Measurements from ENCODE around the gene ARHGEF28.

Gene ARHGEF28

DNA sequence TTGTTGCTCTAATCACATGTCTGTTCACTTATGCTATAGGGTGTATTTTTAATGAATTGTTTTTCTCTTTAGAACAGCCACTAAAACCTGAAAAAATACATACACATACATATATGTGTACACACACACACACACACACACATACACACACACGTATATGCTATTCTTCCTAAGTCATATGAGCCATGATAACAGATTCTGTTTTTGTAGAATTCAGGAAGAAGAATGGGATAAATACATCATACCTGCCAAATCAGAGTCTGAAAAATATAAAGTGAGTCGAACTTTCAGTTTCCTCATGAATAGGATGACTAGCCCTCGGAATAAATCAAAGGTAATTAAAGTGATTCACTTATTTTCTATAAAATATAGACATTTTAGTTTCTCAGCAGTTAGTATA, 231.4 kb downstream of the ARHGEF28 start:
- Histone ChIP-seq H3K27ac (ENCODE audit: low read length) (no peak overlapping the region), H3K9me3 (ENCODE audit: control insufficient read depth, low read depth, low read length) (no peaks in the 10 kb centered on the region), H3K36me3 (ENCODE audit: control insufficient read depth, low read depth, low read length) (no peaks in the 10 kb centered on the region), H3K27me3 (ENCODE audit: control insufficient read depth, insufficient read depth, low read length) (no peaks in the 10 kb centered on the region), H3K9ac (ENCODE audit: low read length) (no peak overlapping the region), H3K4me1 (ENCODE audit: control insufficient read depth, low read depth, low read length) (no peaks in the 10 kb centered on the region), H3K4me3 (ENCODE audit: low read length) (no peak overlapping the region)

DNA sequence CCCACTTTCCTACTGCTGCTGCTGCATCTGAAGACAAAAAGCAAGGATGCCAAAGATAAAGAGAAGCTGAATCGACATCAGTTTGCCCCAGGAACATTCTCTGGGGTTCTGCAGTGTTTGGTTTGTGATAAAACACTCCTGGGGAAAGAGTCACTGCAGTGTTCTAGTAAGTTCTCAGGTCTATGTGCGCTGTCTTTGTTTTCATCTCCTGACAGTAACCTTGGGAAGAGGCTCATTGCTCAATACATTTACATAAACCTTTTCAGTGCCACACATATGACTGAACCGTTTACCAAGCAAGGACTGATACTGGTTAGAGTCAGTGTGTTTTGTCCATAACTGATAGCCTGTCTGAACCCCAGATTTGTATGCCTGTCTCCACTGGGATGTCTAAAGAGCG, 232.1 kb downstream of the ARHGEF28 start:
- no peaks in the 10 kb centered on the region for H3K9me3 ChIP-seq (ENCODE audit: control insufficient read depth, low read depth, low read length)
- H3K27ac ChIP-seq (ENCODE audit: low read length), result no peak overlapping the region
- H3K36me3 ChIP-seq (ENCODE audit: control insufficient read depth, low read depth, low read length), result no peaks in the 10 kb centered on the region
- no peak overlapping the region for H3K4me3 ChIP-seq (ENCODE audit: low read length)
- no peaks in the 10 kb centered on the region for H3K4me1 ChIP-seq (ENCODE audit: control insufficient read depth, low read depth, low read length)
- no peak overlapping the region for H3K9ac ChIP-seq (ENCODE audit: low read length)
- H3K27me3 ChIP-seq (ENCODE audit: control insufficient read depth, insufficient read depth, low read length), result no peaks in the 10 kb centered on the region

GRCh38 chr5:73858776-73859175, 232.8 kb downstream of the ARHGEF28 start:
- Histone ChIP-seq H3K9me3 (ENCODE audit: control insufficient read depth, low read depth, low read length) (no peaks in the 10 kb centered on the region), H3K36me3 (ENCODE audit: control insufficient read depth, low read depth, low read length) (no peaks in the 10 kb centered on the region), H3K4me1 (ENCODE audit: control insufficient read depth, low read depth, low read length) (no peaks in the 10 kb centered on the region), H3K4me3 (ENCODE audit: low read length) (no peak overlapping the region), H3K27me3 (ENCODE audit: control insufficient read depth, insufficient read depth, low read length) (no peaks in the 10 kb centered on the region), H3K27ac (ENCODE audit: low read length) (no peak overlapping the region), H3K9ac (ENCODE audit: low read length) (no peak overlapping the region)

GRCh38 chr5:73859696-73860095, 233.7 kb downstream of the ARHGEF28 start:
- H3K9ac ChIP-seq (ENCODE audit: low read length), result no peak overlapping the region

GRCh38 chr5:73861313-73861988, 235.5 kb downstream of the ARHGEF28 start:
- Histone ChIP-seq H3K27me3 (ENCODE audit: control insufficient read depth, insufficient read depth, low read length) (no peaks in the 10 kb centered on the region), H3K36me3 (ENCODE audit: control insufficient read depth, low read depth, low read length) (no peaks in the 10 kb centered on the region), H3K4me3 (ENCODE audit: low read length) (no peak overlapping the region), H3K27ac (ENCODE audit: low read length) (no peak overlapping the region), H3K9ac (ENCODE audit: low read length) (no peak overlapping the region), H3K9me3 (ENCODE audit: control insufficient read depth, low read depth, low read length) (no peaks in the 10 kb centered on the region), H3K4me1 (ENCODE audit: control insufficient read depth, low read depth, low read length) (no peaks in the 10 kb centered on the region)

More at GRCh38 chr5:73859696-73860095, 233.7 kb downstream of the ARHGEF28 start:
- Histone ChIP-seq H3K4me3 (ENCODE audit: low read length) (no peak overlapping the region), H3K36me3 (ENCODE audit: control insufficient read depth, low read depth, low read length) (no peaks in the 10 kb centered on the region), H3K4me1 (ENCODE audit: control insufficient read depth, low read depth, low read length) (no peaks in the 10 kb centered on the region), H3K9me3 (ENCODE audit: control insufficient read depth, low read depth, low read length) (no peaks in the 10 kb centered on the region), H3K27me3 (ENCODE audit: control insufficient read depth, insufficient read depth, low read length) (no peaks in the 10 kb centered on the region), H3K27ac (ENCODE audit: low read length) (no peak overlapping the region)

DNA sequence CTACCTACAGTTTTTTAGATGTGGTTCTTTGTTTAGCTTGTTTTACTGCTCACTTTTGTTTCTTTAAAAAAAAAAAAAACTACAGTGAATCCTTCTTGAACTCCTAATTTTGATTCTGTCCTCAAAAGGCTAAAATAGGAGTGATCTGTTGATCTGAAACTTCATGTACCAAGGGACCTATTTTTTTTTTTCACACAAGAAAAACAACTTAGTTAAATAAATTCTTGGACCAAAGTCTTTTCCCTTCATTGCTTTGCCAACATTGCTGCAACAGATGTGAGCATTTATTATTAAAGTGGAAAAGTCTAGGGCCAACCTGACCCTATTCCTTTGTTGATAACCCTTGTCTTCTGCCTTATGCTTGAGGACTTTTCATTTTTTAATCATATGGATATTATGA, 236.8 kb downstream of the ARHGEF28 start:
- Histone ChIP-seq H3K36me3 (ENCODE audit: control insufficient read depth, low read depth, low read length) (no peaks in the 10 kb centered on the region), H3K4me3 (ENCODE audit: low read length) (no peak overlapping the region), H3K27ac (ENCODE audit: low read length) (no peak overlapping the region), H3K9ac (ENCODE audit: low read length) (no peak overlapping the region), H3K27me3 (ENCODE audit: control insufficient read depth, insufficient read depth, low read length) (no peaks in the 10 kb centered on the region), H3K9me3 (ENCODE audit: control insufficient read depth, low read depth, low read length) (no peaks in the 10 kb centered on the region), H3K4me1 (ENCODE audit: control insufficient read depth, low read depth, low read length) (no peaks in the 10 kb centered on the region)

GRCh38 chr5:73863876-73864275, 237.9 kb downstream of the ARHGEF28 start:
- Histone ChIP-seq H3K9ac (ENCODE audit: low read length) (no peak overlapping the region), H3K36me3 (ENCODE audit: control insufficient read depth, low read depth, low read length) (no peaks in the 10 kb centered on the region), H3K4me3 (ENCODE audit: low read length) (no peak overlapping the region), H3K27me3 (ENCODE audit: control insufficient read depth, insufficient read depth, low read length) (no peaks in the 10 kb centered on the region), H3K4me1 (ENCODE audit: control insufficient read depth, low read depth, low read length) (no peaks in the 10 kb centered on the region), H3K27ac (ENCODE audit: low read length) (no peak overlapping the region), H3K9me3 (ENCODE audit: control insufficient read depth, low read depth, low read length) (no peaks in the 10 kb centered on the region)

DNA sequence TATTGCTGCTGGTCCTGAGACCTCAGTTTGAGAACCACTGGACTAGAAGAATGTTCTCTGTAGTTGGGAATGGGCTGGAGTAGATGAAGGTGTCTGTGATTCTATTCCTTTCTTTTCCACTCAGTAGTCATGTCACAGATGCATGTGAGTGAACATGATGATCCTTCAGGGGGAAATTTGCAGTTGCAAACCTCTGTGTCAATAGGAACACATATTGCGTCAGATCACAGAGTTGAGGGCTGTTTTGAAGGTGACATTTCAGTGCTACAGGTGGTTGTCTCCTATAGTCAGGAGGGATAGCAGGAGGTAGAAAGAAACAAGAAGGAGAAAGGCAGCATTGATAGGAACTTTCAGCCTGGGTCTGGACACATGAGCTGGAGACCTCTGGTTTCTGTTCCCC, 239.3 kb downstream of the ARHGEF28 start:
- Histone ChIP-seq H3K4me3 (ENCODE audit: low read length) (no peak overlapping the region), H3K36me3 (ENCODE audit: control insufficient read depth, low read depth, low read length) (no peaks in the 10 kb centered on the region), H3K27me3 (ENCODE audit: control insufficient read depth, insufficient read depth, low read length) (no peaks in the 10 kb centered on the region), H3K27ac (ENCODE audit: low read length) (no peak overlapping the region), H3K9me3 (ENCODE audit: control insufficient read depth, low read depth, low read length) (no peaks in the 10 kb centered on the region), H3K9ac (ENCODE audit: low read length) (no peak overlapping the region), H3K4me1 (ENCODE audit: control insufficient read depth, low read depth, low read length) (no peaks in the 10 kb centered on the region)

- H3K4me1 ChIP-seq (ENCODE audit: control insufficient read depth, low read depth, low read length), result no peaks in the 10 kb centered on the region
- no peak overlapping the region for H3K4me3 ChIP-seq (ENCODE audit: low read length)
- no peak overlapping the region for H3K27ac ChIP-seq (ENCODE audit: low read length)
These were observed 241.6 kb downstream of the ARHGEF28 start for GRCh38 chr5:73867345-73868335.

DNA sequence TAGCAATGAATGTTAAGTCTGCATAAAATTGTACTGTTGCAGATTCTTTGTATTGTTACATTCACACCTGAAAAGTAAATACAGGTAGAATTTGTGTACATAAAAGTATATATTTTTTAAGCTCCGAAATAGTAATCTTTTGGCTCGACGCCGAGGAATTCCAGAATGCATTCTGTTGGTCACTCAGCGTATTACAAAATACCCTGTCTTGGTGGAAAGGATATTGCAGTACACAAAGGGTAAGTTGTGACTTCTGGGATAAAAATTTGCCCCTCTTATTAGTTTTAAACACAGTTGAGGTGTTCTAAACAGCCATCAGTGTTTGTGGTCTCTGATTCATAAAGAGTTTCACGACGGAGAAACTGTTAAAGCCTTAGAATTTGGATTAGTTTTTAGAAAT, 257.6 kb downstream of the ARHGEF28 start:
- Histone ChIP-seq H3K9me3 (ENCODE audit: control insufficient read depth, low read depth, low read length) (no peaks in the 10 kb centered on the region), H3K27ac (ENCODE audit: low read length) (no peak overlapping the region), H3K4me1 (ENCODE audit: control insufficient read depth, low read depth, low read length) (no peaks in the 10 kb centered on the region), H3K36me3 (ENCODE audit: control insufficient read depth, low read depth, low read length) (no peaks in the 10 kb centered on the region), H3K4me3 (ENCODE audit: low read length) (no peak overlapping the region), H3K9ac (ENCODE audit: low read length) (no peak overlapping the region), H3K27me3 (ENCODE audit: control insufficient read depth, insufficient read depth, low read length) (no peaks in the 10 kb centered on the region)

More at GRCh38 chr5:73867345-73868335, 241.6 kb downstream of the ARHGEF28 start:
- Histone ChIP-seq H3K36me3 (ENCODE audit: control insufficient read depth, low read depth, low read length) (no peaks in the 10 kb centered on the region), H3K9me3 (ENCODE audit: control insufficient read depth, low read depth, low read length) (no peaks in the 10 kb centered on the region), H3K27me3 (ENCODE audit: control insufficient read depth, insufficient read depth, low read length) (no peaks in the 10 kb centered on the region), H3K9ac (ENCODE audit: low read length) (no peak overlapping the region)

- H3K27me3 ChIP-seq (ENCODE audit: control insufficient read depth, insufficient read depth, low read length), result no peaks in the 10 kb centered on the region
- H3K9ac ChIP-seq (ENCODE audit: low read length), result no peak overlapping the region
- H3K4me1 ChIP-seq (ENCODE audit: control insufficient read depth, low read depth, low read length), result no peaks in the 10 kb centered on the region
- H3K36me3 ChIP-seq (ENCODE audit: control insufficient read depth, low read depth, low read length), result no peaks in the 10 kb centered on the region
- no peak overlapping the region for H3K4me3 ChIP-seq (ENCODE audit: low read length)
- no peaks in the 10 kb centered on the region for H3K9me3 ChIP-seq (ENCODE audit: control insufficient read depth, low read depth, low read length)
- H3K27ac ChIP-seq (ENCODE audit: low read length), result no peak overlapping the region
These were observed 261.7 kb downstream of the ARHGEF28 start for GRCh38 chr5:73887688-73888087.

All from iPS-18a (cell line).